Measurements from ENCODE around the gene MXI1.

DNA sequence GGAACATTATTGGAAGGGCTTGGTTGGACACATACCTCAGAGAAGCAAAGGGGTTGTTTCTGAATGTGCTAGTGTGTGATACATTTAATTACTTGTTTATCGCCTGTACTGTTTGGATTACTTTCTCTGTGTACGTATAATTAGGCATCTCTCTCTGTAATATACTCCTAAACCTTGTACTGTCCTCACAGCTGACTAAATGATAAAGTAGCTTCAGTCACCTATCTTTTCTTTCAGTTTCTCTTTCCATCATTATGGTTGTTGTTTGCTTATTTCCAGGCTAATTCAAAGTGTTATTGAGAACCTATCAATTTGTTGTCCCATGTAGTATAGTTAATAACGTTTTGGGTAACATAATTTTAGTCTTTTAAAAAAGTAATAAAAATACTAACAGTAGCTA, 34.0 kb downstream of the MXI1 start:
- TF ChIP-seq, protein P1, sequence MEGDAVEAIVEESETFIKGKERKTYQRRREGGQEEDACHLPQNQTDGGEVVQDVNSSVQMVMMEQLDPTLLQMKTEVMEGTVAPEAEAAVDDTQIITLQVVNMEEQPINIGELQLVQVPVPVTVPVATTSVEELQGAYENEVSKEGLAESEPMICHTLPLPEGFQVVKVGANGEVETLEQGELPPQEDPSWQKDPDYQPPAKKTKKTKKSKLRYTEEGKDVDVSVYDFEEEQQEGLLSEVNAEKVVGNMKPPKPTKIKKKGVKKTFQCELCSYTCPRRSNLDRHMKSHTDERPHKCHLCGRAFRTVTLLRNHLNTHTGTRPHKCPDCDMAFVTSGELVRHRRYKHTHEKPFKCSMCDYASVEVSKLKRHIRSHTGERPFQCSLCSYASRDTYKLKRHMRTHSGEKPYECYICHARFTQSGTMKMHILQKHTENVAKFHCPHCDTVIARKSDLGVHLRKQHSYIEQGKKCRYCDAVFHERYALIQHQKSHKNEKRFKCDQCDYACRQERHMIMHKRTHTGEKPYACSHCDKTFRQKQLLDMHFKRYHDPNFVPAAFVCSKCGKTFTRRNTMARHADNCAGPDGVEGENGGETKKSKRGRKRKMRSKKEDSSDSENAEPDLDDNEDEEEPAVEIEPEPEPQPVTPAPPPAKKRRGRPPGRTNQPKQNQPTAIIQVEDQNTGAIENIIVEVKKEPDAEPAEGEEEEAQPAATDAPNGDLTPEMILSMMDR (IDR thresholded peaks at IDR 0.05), result no peak
- TF ChIP-seq POLR2AphosphoS5 (IDR thresholded peaks at IDR 0.05) (no peak), EP300 (IDR thresholded peaks at IDR 0.05) (no peak)

All from sigmoid colon (tissue), 4 donors.